Activated naive CD8-positive, alpha-beta T cell (primary cell): ENCODE measurements around the gene LRRC26.
A peak's percentile ranks its signal among the peaks of the same experiment; 100 is the strongest.

Experiments
- H3K27ac Mint-ChIP-seq: one replicate; pipeline ENCODE4 v1.8.0; 2021; ENCODE audit warnings: mixed read lengths
- H3K27me3 Mint-ChIP-seq: one replicate; pipeline ENCODE4 v1.8.0; 2021; ENCODE audit warnings: mixed read lengths
- H3K36me3 Mint-ChIP-seq: one replicate; pipeline ENCODE4 v1.8.0; 2021; ENCODE audit warnings: mixed read lengths
- H3K4me1 Mint-ChIP-seq: one replicate; pipeline ENCODE4 v1.8.0; 2021; ENCODE audit warnings: low read depth, mixed read lengths
- H3K4me3 Mint-ChIP-seq: one replicate; pipeline ENCODE4 v1.8.0; 2021; ENCODE audit warnings: mild to moderate bottlenecking, mixed read lengths
- H3K9me3 Mint-ChIP-seq: one replicate; pipeline ENCODE4 v1.8.0; 2021; ENCODE audit warnings: low read depth, mixed read lengths

LRRC26 gene

GRCh38 chr9:137147091-137147792 lies 22.6 kb downstream of the LRRC26 start:
- H3K27me3 Mint-ChIP-seq = peaks cover 12% of the 10 kb centered on the region
- no peaks in the 10 kb centered on the region for H3K36me3 Mint-ChIP-seq
- no peak overlapping the region for H3K4me3 Mint-ChIP-seq
- H3K4me1 Mint-ChIP-seq = peaks cover 4% of the 10 kb centered on the region
- H3K27ac Mint-ChIP-seq = no peak overlapping the region
- H3K9me3 Mint-ChIP-seq = no peaks in the 10 kb centered on the region

- Mint-ChIP-seq H3K4me3 (no peak overlapping the region), H3K27ac (no peak overlapping the region), H3K27me3 (peaks cover 17% of the 10 kb centered on the region), H3K9me3 (no peaks in the 10 kb centered on the region), H3K36me3 (no peaks in the 10 kb centered on the region), H3K4me1 (peaks cover 3% of the 10 kb centered on the region)
Measured at GRCh38 chr9:137146527-137146918, 23.3 kb downstream of the LRRC26 start.

GRCh38 chr9:137145731-137146526 lies 23.9 kb downstream of the LRRC26 start:
- Mint-ChIP-seq H3K4me1 (no peaks in the 10 kb centered on the region), H3K9me3 (no peaks in the 10 kb centered on the region), H3K4me3 (no peak overlapping the region), H3K27me3 (peaks cover 17% of the 10 kb centered on the region), H3K36me3 (no peaks in the 10 kb centered on the region), H3K27ac (no peak overlapping the region)

- peaks cover 2% of the 10 kb centered on the region for H3K36me3 Mint-ChIP-seq
- H3K27me3 Mint-ChIP-seq = peaks cover 26% of the 10 kb centered on the region
- peaks cover 2% of the 10 kb centered on the region for H3K4me1 Mint-ChIP-seq
- no peaks in the 10 kb centered on the region for H3K9me3 Mint-ChIP-seq
- H3K4me3 Mint-ChIP-seq = no peak overlapping the region
- H3K27ac Mint-ChIP-seq = no peak overlapping the region
Measured at GRCh38 chr9:137143459-137143858, 26.4 kb downstream of the LRRC26 start.

GRCh38 chr9:137141976-137142936 lies 27.6 kb downstream of the LRRC26 start:
- Mint-ChIP-seq H3K4me3 (no peak overlapping the region), H3K4me1 (peaks cover 2% of the 10 kb centered on the region), H3K27me3 (peaks cover 25% of the 10 kb centered on the region), H3K36me3 (peaks cover 2% of the 10 kb centered on the region), H3K27ac (no peak overlapping the region), H3K9me3 (no peaks in the 10 kb centered on the region)

- Mint-ChIP-seq H3K4me3 (no peak overlapping the region), H3K4me1 (peaks cover 2% of the 10 kb centered on the region), H3K27me3 (peaks cover 22% of the 10 kb centered on the region), H3K36me3 (peaks cover 2% of the 10 kb centered on the region), H3K9me3 (no peaks in the 10 kb centered on the region), H3K27ac (no peak overlapping the region)
Measured at GRCh38 chr9:137141050-137141810, 28.6 kb downstream of the LRRC26 start.

GRCh38 chr9:137140151-137141012 lies 29.5 kb downstream of the LRRC26 start:
- Mint-ChIP-seq H3K9me3 (no peaks in the 10 kb centered on the region), H3K4me1 (peaks cover 2% of the 10 kb centered on the region), H3K27ac (peak overlapping the region; percentile 34), H3K4me3 (peak overlapping the region; percentile 4), H3K36me3 (peaks cover 2% of the 10 kb centered on the region), H3K27me3 (peaks cover 26% of the 10 kb centered on the region)

GRCh38 chr9:137139468-137140150 lies 30.2 kb downstream of the LRRC26 start:
- Mint-ChIP-seq H3K27me3 (peaks cover 28% of the 10 kb centered on the region), H3K9me3 (no peaks in the 10 kb centered on the region), H3K27ac (no peak overlapping the region), H3K4me1 (peaks cover 2% of the 10 kb centered on the region), H3K4me3 (no peak overlapping the region), H3K36me3 (peaks cover 2% of the 10 kb centered on the region)

GRCh38 chr9:137138722-137139467 lies 31.0 kb downstream of the LRRC26 start, which contains the start of gene GRIN1:
Gene GRIN1, plus strand, starts transcription at chr9:137139154. Its CDS starts 333 bp downstream, at chr9:137139487.
- Mint-ChIP-seq H3K4me1 (peaks cover 2% of the 10 kb centered on the region), H3K27ac (no peak within 1 kb of the TSS), H3K36me3 (peaks cover 2% of the 10 kb centered on the region), H3K27me3 (peaks cover 26% of the 10 kb centered on the region), H3K9me3 (no peaks in the 10 kb centered on the region), H3K4me3 (no peak within 1 kb of the TSS)

GRCh38 chr9:137138058-137138721 lies 31.7 kb downstream of the LRRC26 start:
- Mint-ChIP-seq H3K27ac (no peak overlapping the region), H3K4me3 (no peak overlapping the region), H3K27me3 (peaks cover 27% of the 10 kb centered on the region), H3K9me3 (no peaks in the 10 kb centered on the region), H3K4me1 (peaks cover 2% of the 10 kb centered on the region), H3K36me3 (peaks cover 2% of the 10 kb centered on the region)

- Mint-ChIP-seq H3K4me3 (no peak overlapping the region), H3K9me3 (no peaks in the 10 kb centered on the region), H3K27ac (no peak overlapping the region), H3K27me3 (peaks cover 25% of the 10 kb centered on the region), H3K36me3 (peaks cover 4% of the 10 kb centered on the region), H3K4me1 (peaks cover 2% of the 10 kb centered on the region)
Measured at GRCh38 chr9:137136881-137137607, 32.8 kb downstream of the LRRC26 start.
